ENCODE data around the gene LINC01488. TPM values are rescaled to one million over a fixed set of nuclear protein-coding genes. Genes with fewer than 3 reads are reported as not detected.

LINC01488 gene
- total and polyA plus RNA-seq, 9 of the 15 experiments (the other 6 are each of a cell fraction or from before 2014, with no cell fraction given): not detected

DNA sequence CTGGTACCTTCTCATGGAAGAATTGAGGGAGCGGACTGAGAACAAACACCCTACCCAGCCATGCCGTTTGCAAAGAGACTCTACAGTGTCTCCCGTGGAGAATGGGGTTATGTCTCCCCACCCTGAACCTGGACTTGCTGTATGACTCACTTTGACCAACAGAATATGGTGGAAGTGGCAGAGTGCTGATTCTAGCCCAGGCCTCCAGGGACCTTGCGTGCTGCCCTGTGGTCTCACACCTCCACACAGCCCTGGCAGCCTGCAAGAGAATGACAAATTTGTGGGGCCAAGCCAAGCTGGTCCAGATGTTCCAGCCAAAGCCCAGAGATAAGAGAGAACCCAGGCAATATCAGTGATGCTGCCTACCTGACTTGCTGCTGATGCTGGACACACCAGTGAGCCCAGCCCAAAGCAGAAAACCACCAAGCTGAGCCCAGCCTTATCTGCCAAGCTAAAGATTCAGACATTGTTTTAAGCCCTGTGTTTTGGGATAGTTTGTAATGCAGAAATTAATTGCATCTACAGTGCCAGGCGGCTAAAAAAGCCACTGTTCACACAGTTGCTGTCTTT lies 8.1 kb upstream of the LINC01488 start:
- BruUV-seq (replicated peaks): no TSS peak
- no peaks in the 10 kb centered on the region for H3K79me2 ChIP-seq (ENCODE audit: control insufficient read depth, insufficient read depth, low read length)
- H3K4me1 ChIP-seq (replicated peaks in 1 of 2; ENCODE audit: control insufficient read depth in 2 of 2, insufficient read depth in 2 of 2, low read length in 2 of 2): peaks cover 2 to 25% of the 10 kb centered on the region in 2 experiments; a peak in 3 of 5 replicates
- peak; percentile 78 for FAIRE-seq
- H3K36me3 ChIP-seq (ENCODE audit: control insufficient read depth, insufficient read depth, low read length): no peaks in the 10 kb centered on the region
- no peaks in the 10 kb centered on the region for H3K9me3 ChIP-seq (replicated peaks; ENCODE audit: control insufficient read depth, insufficient read depth, low read depth, low read length)
- ATAC-seq: peak; percentile 39; the same call in 2 of the 3 replicates
- H3K4me2 ChIP-seq (ENCODE audit: insufficient read depth, low read length): no peak overlapping the region
- intact Hi-C loops (cut with micrococcal nuclease): no loop called here
- H3K9me1 ChIP-seq (ENCODE audit: control insufficient read depth, insufficient read depth, low read length): no peaks in the 10 kb centered on the region
- H3K9ac ChIP-seq (ENCODE audit: insufficient read depth in 1 of 2, low read depth in 2 of 2, low read length in 2 of 2): no peak overlapping the region
- H2AFZ ChIP-seq (ENCODE audit: low read depth, low read length): no peak overlapping the region
- DNase-seq (ENCODE audit: extremely low read depth in 1 of 4, low spot score in 3 of 4): peak in 2 of 4 experiments; percentile 31 to 46
- no peak overlapping the region for H3K27ac ChIP-seq (ENCODE audit: extremely low read depth, low read depth, low read length)
- in situ Hi-C loops (cut with MboI): no loop called here
- no peak overlapping the region for H3K4me3 ChIP-seq
- CTCF ChIA-PET (ENCODE audit: low intra/inter-chr PET ratio): no interaction called here
- 25% methylated on average over 5 of the region's 5 CpGs for WGBS (ENCODE audit: insufficient coverage, low coverage, missing lambda C conversion rate)
- H3K27me3 ChIP-seq (ENCODE audit: control insufficient read depth in 2 of 2, insufficient read depth in 2 of 2, low read length in 2 of 2): peaks cover 13 to 21% of the 10 kb centered on the region in 2 experiments
- no peaks in the 10 kb centered on the region for H4K20me1 ChIP-seq (replicated peaks; ENCODE audit: control insufficient read depth, insufficient read depth, low read length)
- POLR2A ChIA-PET: interaction anchor here (0.6 to 1.5 kb wide), 4 partner anchors 8 to 56 kb away, joined by 3 to 4 read pairs (median 3); no protein-coding TSS in a partner anchor
- TF ChIP-seq XRCC5 (IDR thresholded peaks at IDR 0.05; ENCODE audit: low read depth, low read length): 0 out of 2 replicates have a peak, but pooled peaks have one; percentile 13
- peak; percentile 28; the same call in 1 of the 2 replicates for TF ChIP-seq TAL1 (IDR thresholded peaks at IDR 0.05)
- TF ChIP-seq, protein P1, sequence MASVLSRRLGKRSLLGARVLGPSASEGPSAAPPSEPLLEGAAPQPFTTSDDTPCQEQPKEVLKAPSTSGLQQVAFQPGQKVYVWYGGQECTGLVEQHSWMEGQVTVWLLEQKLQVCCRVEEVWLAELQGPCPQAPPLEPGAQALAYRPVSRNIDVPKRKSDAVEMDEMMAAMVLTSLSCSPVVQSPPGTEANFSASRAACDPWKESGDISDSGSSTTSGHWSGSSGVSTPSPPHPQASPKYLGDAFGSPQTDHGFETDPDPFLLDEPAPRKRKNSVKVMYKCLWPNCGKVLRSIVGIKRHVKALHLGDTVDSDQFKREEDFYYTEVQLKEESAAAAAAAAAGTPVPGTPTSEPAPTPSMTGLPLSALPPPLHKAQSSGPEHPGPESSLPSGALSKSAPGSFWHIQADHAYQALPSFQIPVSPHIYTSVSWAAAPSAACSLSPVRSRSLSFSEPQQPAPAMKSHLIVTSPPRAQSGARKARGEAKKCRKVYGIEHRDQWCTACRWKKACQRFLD (CRISPR knock-in tag; IDR thresholded peaks at IDR 0.05): no peak
- no peak for TF ChIP-seq BACH1 (tag; IDR thresholded peaks at IDR 0.05)
- no peak for TF ChIP-seq HSF4 (CRISPR knock-in tag; IDR thresholded peaks at IDR 0.05; ENCODE audit: borderline replicate concordance)
- TF ChIP-seq TCF3 (CRISPR knock-in tag; IDR thresholded peaks at IDR 0.05): peak; percentile 65
- no peak for TF ChIP-seq SETDB1 (IDR thresholded peaks at IDR 0.05; ENCODE audit: low read length)
- TF ChIP-seq SIN3B (IDR thresholded peaks at IDR 0.05; ENCODE audit: low read depth): no peak
- no peak for TF ChIP-seq DMBX1 (CRISPR knock-in tag; IDR thresholded peaks at IDR 0.05; ENCODE audit: borderline replicate concordance)
- 0 out of 2 replicates have a peak, but pooled peaks have one; percentile 9 for TF ChIP-seq NFIC (IDR thresholded peaks at IDR 0.05)
- no peak for TF ChIP-seq TBP (optimal IDR thresholded peaks at IDR 0.05; ENCODE audit: low read depth, low read length)
- TF ChIP-seq ZKSCAN3 (CRISPR knock-in tag; IDR thresholded peaks at IDR 0.05): no peak
- TF ChIP-seq, protein P2, sequence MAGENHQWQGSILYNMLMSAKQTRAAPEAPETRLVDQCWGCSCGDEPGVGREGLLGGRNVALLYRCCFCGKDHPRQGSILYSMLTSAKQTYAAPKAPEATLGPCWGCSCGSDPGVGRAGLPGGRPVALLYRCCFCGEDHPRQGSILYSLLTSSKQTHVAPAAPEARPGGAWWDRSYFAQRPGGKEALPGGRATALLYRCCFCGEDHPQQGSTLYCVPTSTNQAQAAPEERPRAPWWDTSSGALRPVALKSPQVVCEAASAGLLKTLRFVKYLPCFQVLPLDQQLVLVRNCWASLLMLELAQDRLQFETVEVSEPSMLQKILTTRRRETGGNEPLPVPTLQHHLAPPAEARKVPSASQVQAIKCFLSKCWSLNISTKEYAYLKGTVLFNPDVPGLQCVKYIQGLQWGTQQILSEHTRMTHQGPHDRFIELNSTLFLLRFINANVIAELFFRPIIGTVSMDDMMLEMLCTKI (IDR thresholded peaks at IDR 0.05; ENCODE audit: partially characterized antibody): no peak
- peak; percentile 51; the same call in 1 of the 2 replicates for TF ChIP-seq CBFA2T2 (conservative IDR thresholded peaks at IDR 0.05)
- no peak for TF ChIP-seq MAZ (CRISPR knock-in tag; conservative IDR thresholded peaks at IDR 0.05 in 1 of 2, IDR thresholded peaks at IDR 0.05 in 1 of 2)
- TF ChIP-seq ETV6 (IDR thresholded peaks at IDR 0.05; ENCODE audit: borderline replicate concordance in 1 of 2, low read depth in 2 of 2, low read length in 1 of 2): no peak
- TF ChIP-seq ETV6 (CRISPR knock-in tag; IDR thresholded peaks at IDR 0.05; ENCODE audit: borderline replicate concordance): no peak
- TF ChIP-seq POU5F1 (IDR thresholded peaks at IDR 0.05; ENCODE audit: borderline replicate concordance, low read depth, low read length, partially characterized antibody): no peak
- no peak for TF ChIP-seq ZNF717 (CRISPR knock-in tag; IDR thresholded peaks at IDR 0.05)
- peak; percentile 75 for TF ChIP-seq CBFA2T3 (IDR thresholded peaks at IDR 0.05)
- TF ChIP-seq IRF2 (CRISPR knock-in tag; IDR thresholded peaks at IDR 0.05): no peak
- TF ChIP-seq, protein P3, sequence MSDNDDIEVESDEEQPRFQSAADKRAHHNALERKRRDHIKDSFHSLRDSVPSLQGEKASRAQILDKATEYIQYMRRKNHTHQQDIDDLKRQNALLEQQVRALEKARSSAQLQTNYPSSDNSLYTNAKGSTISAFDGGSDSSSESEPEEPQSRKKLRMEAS (CRISPR knock-in tag; IDR thresholded peaks at IDR 0.05): peak; percentile 13; the same call in 1 of the 2 replicates

Measured in K562 (cell line).